GM18505 (cell line): Measurements from ENCODE around the gene MIP.

Experiments used
- ATAC-seq: cut with Tn5 transposase; IDR thresholded peaks from one replicate; pipeline ENCODE4 v1.9.1; 2021; ENCODE audit not compliant: unreplicated experiment
- POLR2A ChIP-seq: IDR thresholded peaks from 4 replicates; pipeline ENCODE4 v1.6.1; 2011; ENCODE audit warnings: borderline replicate concordance; ENCODE audit not compliant: insufficient read depth, insufficient read length; ENCODE audit errors: extremely low read depth

The MIP gene

DNA sequence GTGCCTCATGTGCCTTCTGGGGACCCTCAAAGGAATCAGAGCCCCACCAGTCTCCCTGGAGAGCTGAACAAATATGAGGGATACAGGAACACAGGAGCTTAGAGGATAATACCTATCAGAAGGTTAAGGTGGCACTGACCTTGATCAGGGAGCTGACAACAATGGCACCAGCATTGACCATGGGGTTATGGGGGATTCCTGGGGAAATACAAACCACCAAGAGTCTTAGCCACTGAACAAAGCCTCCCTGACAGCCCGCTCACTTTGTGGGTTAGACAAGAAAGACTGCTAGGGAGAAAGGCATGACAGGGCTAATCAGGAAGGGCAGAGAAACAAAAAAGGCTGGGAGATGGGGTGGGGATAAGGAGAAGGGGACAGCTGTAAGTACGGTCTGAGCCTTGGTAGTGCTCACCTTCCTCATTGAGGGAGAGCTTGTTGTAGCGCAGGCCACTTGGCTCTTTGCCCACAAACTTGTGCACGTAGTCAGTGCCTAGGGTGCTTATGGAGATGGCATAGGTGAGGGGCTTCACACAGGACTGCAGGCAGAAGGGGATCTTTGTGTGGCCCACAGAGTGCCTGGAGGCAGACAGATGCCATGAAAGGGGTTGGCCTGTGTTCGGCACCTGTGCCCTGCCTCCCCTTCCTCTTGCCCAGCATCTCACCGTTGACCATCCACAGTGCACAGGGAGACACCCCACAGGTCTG lies 23.2 kb upstream of the MIP start:
- no peak for ATAC-seq
- TF ChIP-seq POLR2A: no peak

- ATAC-seq: no peak
Measured at GRCh38 chr12:56476972-56477432, 22.5 kb upstream of the MIP start.

DNA sequence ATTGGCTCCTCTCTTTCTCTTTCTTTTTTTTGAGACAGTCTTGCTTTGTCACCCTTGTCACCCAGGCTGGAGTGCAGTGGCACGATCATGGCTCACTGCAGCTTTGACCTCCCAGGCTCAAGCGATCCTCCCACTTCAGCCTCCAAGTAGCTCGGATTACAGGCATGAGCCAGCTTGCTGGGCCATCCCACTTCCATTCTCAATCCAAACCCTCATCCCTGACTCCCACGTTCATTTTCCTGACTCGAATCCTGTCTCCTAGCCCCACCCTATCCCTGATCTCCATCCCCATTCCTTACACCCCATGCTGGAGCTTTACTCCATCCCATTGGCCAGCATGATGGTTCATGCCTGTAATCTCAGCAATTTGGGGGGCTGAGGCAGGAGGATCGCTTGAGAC lies 21.7 kb upstream of the MIP start:
- ATAC-seq: no peak
- TF ChIP-seq POLR2A: no peak

More at GRCh38 chr12:56476972-56477432, 22.5 kb upstream of the MIP start:
- TF ChIP-seq POLR2A: no peak

GRCh38 chr12:56474389-56474788 lies 19.9 kb upstream of the MIP start:
- TF ChIP-seq POLR2A: no peak
- no peak for ATAC-seq

GRCh38 chr12:56469007-56469930 lies 14.8 kb upstream of the MIP start:
- no peak for TF ChIP-seq POLR2A
- ATAC-seq: no peak

- peak; percentile 97 for TF ChIP-seq POLR2A
- peak; percentile 94 for ATAC-seq
Measured at GRCh38 chr12:56468216-56469006, 14.0 kb upstream of the MIP start, which contains the start of gene SPRYD4. Gene SPRYD4 (plus strand): TSS chr12:56468578. CDS start chr12:56468592, 14 bp downstream.

DNA sequence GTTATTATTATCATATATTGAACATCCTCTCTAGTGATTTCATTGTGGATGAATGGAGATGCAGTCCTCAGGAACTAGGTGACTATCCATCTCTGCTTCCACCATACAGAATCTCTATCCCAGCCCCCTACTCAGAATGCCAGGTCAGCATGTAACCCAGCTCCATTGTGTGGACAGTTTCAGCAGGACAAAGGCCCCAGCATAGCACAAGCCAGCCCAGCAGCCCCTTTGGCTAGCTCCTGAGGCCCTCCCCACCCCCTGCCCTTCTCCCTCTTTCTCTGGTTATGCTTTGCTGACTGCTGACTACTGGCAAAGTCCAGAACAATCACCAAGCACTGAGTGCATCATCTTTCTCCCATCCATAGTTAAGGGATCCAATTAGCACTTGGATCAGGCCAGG lies 8.1 kb upstream of the MIP start:
- no peak for TF ChIP-seq POLR2A
- ATAC-seq: no peak

DNA sequence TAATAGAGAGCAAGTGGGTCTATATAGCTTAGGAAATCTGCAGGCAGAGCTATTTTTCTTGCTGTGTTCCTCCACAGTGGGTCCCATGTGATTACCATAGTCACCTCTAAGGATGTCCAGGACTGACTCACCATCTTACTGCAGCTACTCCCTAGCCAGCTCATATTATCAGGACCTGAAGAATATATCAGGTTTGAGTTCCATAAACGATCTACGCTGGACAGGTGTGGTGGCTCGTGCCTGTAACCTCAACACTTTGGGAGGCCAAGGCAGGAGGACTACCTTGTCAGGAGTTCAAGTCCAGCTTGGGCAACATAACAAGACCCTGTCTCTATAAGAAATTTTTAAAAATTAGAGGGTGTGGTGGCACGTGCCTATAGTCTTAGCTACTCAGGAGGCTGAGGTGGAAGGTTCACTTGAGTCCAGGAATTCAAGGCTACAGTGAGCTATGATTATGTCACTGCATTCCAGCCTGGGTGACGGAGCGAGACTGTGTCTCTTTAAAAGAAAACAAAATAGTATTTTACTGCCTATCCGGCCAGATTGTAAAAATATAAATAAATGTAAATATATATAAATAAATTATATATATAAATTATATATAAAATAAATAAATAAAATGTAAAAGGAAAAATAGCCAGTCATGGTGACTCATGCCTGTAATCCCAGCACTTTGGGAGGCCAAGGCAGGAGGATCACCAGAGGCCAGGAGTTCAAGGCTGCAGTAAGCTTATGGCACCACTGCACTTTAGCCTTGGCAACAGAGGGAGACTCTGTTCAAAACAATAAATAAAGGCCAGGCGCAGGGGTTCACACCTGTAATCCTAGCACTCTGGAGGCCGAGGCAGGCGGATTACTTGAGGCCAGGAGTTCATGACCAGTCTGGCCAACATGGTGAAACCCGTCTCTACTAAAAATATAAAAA lies 7.0 kb upstream of the MIP start:
- TF ChIP-seq POLR2A: no peak
- ATAC-seq: no peak

- no peak for TF ChIP-seq POLR2A
- ATAC-seq: no peak
Measured at GRCh38 chr12:56457817-56458216, 3.4 kb upstream of the MIP start.

- TF ChIP-seq POLR2A: no peak
- ATAC-seq: no peak
Measured at GRCh38 chr12:56451147-56451546, 3.3 kb downstream of the MIP start.

GRCh38 chr12:56450241-56450640 lies 4.2 kb downstream of the MIP start:
- no peak for TF ChIP-seq POLR2A
- ATAC-seq: no peak

DNA sequence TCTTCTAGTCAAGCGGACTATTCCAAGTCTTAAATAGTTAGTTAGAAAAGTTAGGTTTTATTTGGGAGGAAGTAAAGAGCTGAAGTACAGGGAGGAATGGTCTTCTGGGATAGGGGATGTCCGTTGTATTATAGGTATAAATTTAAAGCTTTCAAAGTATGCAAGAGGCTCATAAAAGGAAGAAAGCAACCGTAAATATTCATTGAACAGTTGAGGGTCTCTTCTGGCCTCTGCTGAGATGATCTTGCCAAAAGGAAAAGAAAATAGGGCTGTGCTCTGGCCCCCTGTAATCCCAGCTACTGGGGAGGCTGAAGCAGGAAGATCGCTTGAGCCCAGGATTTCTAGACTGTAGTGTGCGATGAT lies 4.9 kb downstream of the MIP start:
- ATAC-seq: no peak
- no peak for TF ChIP-seq POLR2A
